ENCODE results near the gene FAM13C.
"Not testable (repeated sequence)": the region's sequence is repeated elsewhere in the genome, so short reads cannot be mapped to it uniquely, and the experiment has no call there.

Gene FAM13C

GRCh38 chr10:59265141-59265540, 97.2 kb downstream of the FAM13C start:
- H3K27ac ChIP-seq (ENCODE audit: low read depth, low read length) = no peak overlapping the region
- H3K36me3 ChIP-seq (ENCODE audit: control insufficient read depth, insufficient read depth, low read length) = peaks cover 6% of the 10 kb centered on the region
- H3K9ac ChIP-seq (ENCODE audit: low read length) = no peak overlapping the region

GRCh38 chr10:59258890-59259289, 103.5 kb downstream of the FAM13C start:
- peaks cover 2% of the 10 kb centered on the region for H3K36me3 ChIP-seq (ENCODE audit: control insufficient read depth, insufficient read depth, low read length)
- H3K4me1 ChIP-seq (ENCODE audit: control insufficient read depth, insufficient read depth, low read length) = no peaks in the 10 kb centered on the region
- no peak overlapping the region for H3K27ac ChIP-seq (ENCODE audit: low read depth, low read length)
- H3K9ac ChIP-seq (ENCODE audit: low read length) = no peak overlapping the region
- H3K27me3 ChIP-seq (ENCODE audit: control insufficient read depth, insufficient read depth, low read length) = no peaks in the 10 kb centered on the region
- H3K4me3 ChIP-seq (ENCODE audit: low read length) = no peak overlapping the region

More at GRCh38 chr10:59265141-59265540, 97.2 kb downstream of the FAM13C start:
- no peaks in the 10 kb centered on the region for H3K27me3 ChIP-seq (ENCODE audit: control insufficient read depth, insufficient read depth, low read length)
- H3K4me3 ChIP-seq (ENCODE audit: low read length) = no peak overlapping the region
- no peaks in the 10 kb centered on the region for H3K4me1 ChIP-seq (ENCODE audit: control insufficient read depth, insufficient read depth, low read length)

GRCh38 chr10:59257224-59257623, 105.1 kb downstream of the FAM13C start:
- Histone ChIP-seq H3K36me3 (ENCODE audit: control insufficient read depth, insufficient read depth, low read length) (peaks cover 4% of the 10 kb centered on the region), H3K4me3 (ENCODE audit: low read length) (no peak overlapping the region), H3K27ac (ENCODE audit: low read depth, low read length) (no peak overlapping the region), H3K9ac (ENCODE audit: low read length) (no peak overlapping the region), H3K4me1 (ENCODE audit: control insufficient read depth, insufficient read depth, low read length) (no peaks in the 10 kb centered on the region), H3K27me3 (ENCODE audit: control insufficient read depth, insufficient read depth, low read length) (no peaks in the 10 kb centered on the region)

DNA sequence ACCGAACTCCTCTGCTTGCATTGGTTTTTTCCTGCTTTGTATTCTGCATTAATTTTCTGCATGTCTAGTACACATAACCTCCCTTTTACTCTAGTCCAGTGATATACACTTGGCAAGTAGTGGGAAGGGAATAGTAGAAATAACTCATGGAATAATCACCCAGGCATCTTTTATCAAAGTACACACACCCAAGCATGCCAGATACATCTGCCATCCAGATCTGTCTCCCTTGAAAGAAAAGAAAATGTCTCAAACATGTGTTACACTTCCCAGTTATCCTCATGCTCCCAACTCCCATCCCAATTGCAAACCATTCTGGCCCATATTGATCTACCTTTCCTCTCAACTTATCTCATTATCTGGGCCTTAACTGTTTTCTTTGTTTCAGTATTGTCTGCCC, 106.9 kb downstream of the FAM13C start:
- Histone ChIP-seq H3K4me1 (ENCODE audit: control insufficient read depth, insufficient read depth, low read length) (no peaks in the 10 kb centered on the region), H3K9ac (ENCODE audit: low read length) (no peak overlapping the region), H3K27ac (ENCODE audit: low read depth, low read length) (no peak overlapping the region), H3K36me3 (ENCODE audit: control insufficient read depth, insufficient read depth, low read length) (peaks cover 4% of the 10 kb centered on the region), H3K4me3 (ENCODE audit: low read length) (no peak overlapping the region), H3K27me3 (ENCODE audit: control insufficient read depth, insufficient read depth, low read length) (no peaks in the 10 kb centered on the region)

DNA sequence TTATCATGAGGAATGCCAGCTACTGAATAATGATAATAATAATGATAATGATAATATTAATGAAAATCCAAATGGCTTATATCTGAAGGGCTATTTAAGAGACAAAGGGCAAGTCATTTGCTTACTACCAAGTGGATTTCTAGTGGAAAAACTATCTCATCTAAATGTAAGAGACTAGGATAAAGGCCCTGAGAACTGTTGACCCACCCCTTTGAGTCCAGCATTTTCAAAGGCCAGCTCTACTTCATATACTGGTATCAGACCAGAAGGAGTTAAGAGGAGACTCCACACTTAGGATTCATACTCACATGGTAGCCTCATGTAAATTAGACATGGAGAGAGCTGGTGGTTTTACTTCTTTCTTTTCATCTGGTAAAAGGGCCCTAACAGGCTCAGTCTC, 109.9 kb downstream of the FAM13C start:
- H3K27ac ChIP-seq (ENCODE audit: low read depth, low read length) = no peak overlapping the region
- H3K4me3 ChIP-seq (ENCODE audit: low read length) = no peak overlapping the region
- H3K36me3 ChIP-seq (ENCODE audit: control insufficient read depth, insufficient read depth, low read length) = peaks cover 4% of the 10 kb centered on the region
- no peaks in the 10 kb centered on the region for H3K4me1 ChIP-seq (ENCODE audit: control insufficient read depth, insufficient read depth, low read length)
- H3K27me3 ChIP-seq (ENCODE audit: control insufficient read depth, insufficient read depth, low read length) = no peaks in the 10 kb centered on the region
- H3K9ac ChIP-seq (ENCODE audit: low read length) = no peak overlapping the region

DNA sequence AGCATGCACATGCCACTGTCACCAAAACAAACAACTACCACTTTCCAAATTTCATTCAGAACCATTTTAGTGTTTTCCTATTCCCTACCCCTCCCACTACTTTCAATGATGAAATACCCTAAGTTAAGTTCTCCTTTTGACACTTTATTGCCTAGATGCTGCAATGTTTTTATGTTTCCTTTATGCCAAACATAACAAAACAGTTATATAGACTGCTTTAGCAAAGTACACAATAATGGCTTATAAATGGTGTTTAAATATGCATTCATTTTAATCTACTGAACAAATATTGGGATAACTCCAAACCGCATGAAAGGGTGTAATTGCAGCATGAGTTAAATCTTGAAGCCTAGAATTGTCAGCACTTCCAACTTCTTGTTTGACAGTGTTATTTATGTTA, 116.7 kb downstream of the FAM13C start:
- Histone ChIP-seq H3K27ac (ENCODE audit: low read depth, low read length) (no peak overlapping the region), H3K9ac (ENCODE audit: low read length) (no peak overlapping the region)

GRCh38 chr10:59244871-59245270, 117.5 kb downstream of the FAM13C start:
- H3K27ac ChIP-seq (ENCODE audit: low read depth, low read length) = no peak overlapping the region
- H3K4me1 ChIP-seq (ENCODE audit: control insufficient read depth, insufficient read depth, low read length) = no peaks in the 10 kb centered on the region

More for the DNA sequence above, 116.7 kb downstream of the FAM13C start:
- Histone ChIP-seq H3K36me3 (ENCODE audit: control insufficient read depth, insufficient read depth, low read length) (no peaks in the 10 kb centered on the region), H3K4me3 (ENCODE audit: low read length) (no peak overlapping the region), H3K27me3 (ENCODE audit: control insufficient read depth, insufficient read depth, low read length) (no peaks in the 10 kb centered on the region), H3K4me1 (ENCODE audit: control insufficient read depth, insufficient read depth, low read length) (no peaks in the 10 kb centered on the region)

GRCh38 chr10:59243611-59244195, 118.6 kb downstream of the FAM13C start:
- Histone ChIP-seq H3K9ac (ENCODE audit: low read length) (no peak overlapping the region), H3K27me3 (ENCODE audit: control insufficient read depth, insufficient read depth, low read length) (no peaks in the 10 kb centered on the region), H3K36me3 (ENCODE audit: control insufficient read depth, insufficient read depth, low read length) (no peaks in the 10 kb centered on the region), H3K4me3 (ENCODE audit: low read length) (no peak overlapping the region), H3K4me1 (ENCODE audit: control insufficient read depth, insufficient read depth, low read length) (no peaks in the 10 kb centered on the region), H3K27ac (ENCODE audit: low read depth, low read length) (no peak overlapping the region)

More at GRCh38 chr10:59244871-59245270, 117.5 kb downstream of the FAM13C start:
- no peak overlapping the region for H3K4me3 ChIP-seq (ENCODE audit: low read length)
- H3K9ac ChIP-seq (ENCODE audit: low read length) = no peak overlapping the region
- no peaks in the 10 kb centered on the region for H3K36me3 ChIP-seq (ENCODE audit: control insufficient read depth, insufficient read depth, low read length)
- H3K27me3 ChIP-seq (ENCODE audit: control insufficient read depth, insufficient read depth, low read length) = no peaks in the 10 kb centered on the region

DNA sequence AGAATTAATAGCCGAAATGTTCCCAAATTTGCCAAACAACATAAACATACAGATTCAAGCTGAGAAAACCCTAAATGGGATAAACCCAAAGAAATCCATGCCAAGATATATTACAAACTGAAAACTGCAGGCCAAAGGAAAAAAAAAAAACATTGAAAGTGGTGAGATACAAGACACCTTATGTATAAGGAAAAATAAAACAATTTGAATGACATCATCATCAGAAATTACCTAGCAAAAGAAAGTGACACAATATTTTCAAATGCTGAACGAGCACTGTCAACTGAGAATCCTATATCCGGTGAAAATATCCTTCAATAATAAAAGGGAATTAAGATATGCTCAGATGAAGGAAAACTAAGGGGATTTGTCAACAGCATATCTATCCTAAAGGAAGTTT, 119.4 kb downstream of the FAM13C start:
- no peak overlapping the region for H3K27ac ChIP-seq (ENCODE audit: low read depth, low read length)
- H3K36me3 ChIP-seq (ENCODE audit: control insufficient read depth, insufficient read depth, low read length) = no peaks in the 10 kb centered on the region
- no peaks in the 10 kb centered on the region for H3K27me3 ChIP-seq (ENCODE audit: control insufficient read depth, insufficient read depth, low read length)
- no peak overlapping the region for H3K9ac ChIP-seq (ENCODE audit: low read length)
- no peak overlapping the region for H3K4me3 ChIP-seq (ENCODE audit: low read length)
- no peaks in the 10 kb centered on the region for H3K4me1 ChIP-seq (ENCODE audit: control insufficient read depth, insufficient read depth, low read length)

- Histone ChIP-seq H3K9ac (ENCODE audit: low read length) (no peak overlapping the region), H3K4me3 (ENCODE audit: low read length) (no peak overlapping the region), H3K27me3 (ENCODE audit: control insufficient read depth, insufficient read depth, low read length) (no peaks in the 10 kb centered on the region), H3K4me1 (ENCODE audit: control insufficient read depth, insufficient read depth, low read length) (no peaks in the 10 kb centered on the region), H3K36me3 (ENCODE audit: control insufficient read depth, insufficient read depth, low read length) (no peaks in the 10 kb centered on the region), H3K27ac (ENCODE audit: low read depth, low read length) (no peak overlapping the region)
Observed at GRCh38 chr10:59242057-59242456, 120.3 kb downstream of the FAM13C start.

- H3K9ac ChIP-seq (ENCODE audit: low read length) = no peak overlapping the region
- H3K36me3 ChIP-seq (ENCODE audit: control insufficient read depth, insufficient read depth, low read length) = no peaks in the 10 kb centered on the region
- no peak overlapping the region for H3K27ac ChIP-seq (ENCODE audit: low read depth, low read length)
- H3K27me3 ChIP-seq (ENCODE audit: control insufficient read depth, insufficient read depth, low read length) = no peaks in the 10 kb centered on the region
- H3K4me1 ChIP-seq (ENCODE audit: control insufficient read depth, insufficient read depth, low read length) = no peaks in the 10 kb centered on the region
- H3K4me3 ChIP-seq (ENCODE audit: low read length) = no peak overlapping the region
Observed at GRCh38 chr10:59240582-59241183, 121.7 kb downstream of the FAM13C start.

- not testable (repeated sequence) for H3K4me3 ChIP-seq (ENCODE audit: low read length); H3K27ac ChIP-seq (ENCODE audit: low read depth, low read length); H3K9ac ChIP-seq (ENCODE audit: low read length); H3K36me3 ChIP-seq (ENCODE audit: control insufficient read depth, insufficient read depth, low read length); H3K4me1 ChIP-seq (ENCODE audit: control insufficient read depth, insufficient read depth, low read length); H3K27me3 ChIP-seq (ENCODE audit: control insufficient read depth, insufficient read depth, low read length)
Observed at GRCh38 chr10:59239108-59239507, 123.2 kb downstream of the FAM13C start.

DNA sequence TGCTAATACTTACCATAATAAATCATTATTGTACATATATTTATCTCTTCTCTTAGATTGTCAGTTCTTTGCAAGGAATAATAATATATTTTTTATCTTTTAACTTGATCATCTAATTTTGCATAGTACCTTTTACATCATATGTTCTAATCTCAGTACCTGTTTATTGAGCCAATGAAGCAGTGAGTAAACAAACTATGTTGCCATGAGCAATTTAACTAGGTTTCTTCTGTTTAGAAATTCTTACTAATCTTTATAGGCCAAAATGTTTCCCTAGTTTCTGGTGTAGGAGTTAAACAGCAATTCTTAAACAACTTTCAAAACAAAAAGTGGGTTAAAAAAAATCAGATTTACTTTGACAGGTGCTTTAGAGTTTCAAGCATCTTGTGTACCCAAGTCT, 124.6 kb downstream of the FAM13C start:
- Histone ChIP-seq H3K27me3 (ENCODE audit: control insufficient read depth, insufficient read depth, low read length) (no peaks in the 10 kb centered on the region), H3K9ac (ENCODE audit: low read length) (no peak overlapping the region), H3K4me3 (ENCODE audit: low read length) (no peak overlapping the region), H3K4me1 (ENCODE audit: control insufficient read depth, insufficient read depth, low read length) (no peaks in the 10 kb centered on the region), H3K36me3 (ENCODE audit: control insufficient read depth, insufficient read depth, low read length) (no peaks in the 10 kb centered on the region), H3K27ac (ENCODE audit: low read depth, low read length) (no peak overlapping the region)
